Brain microvascular endothelial cell (primary cell): Measurements from ENCODE around the gene GCH1.
"Not testable (repeated sequence)": the region's sequence is repeated elsewhere in the genome, so short reads cannot be mapped to it uniquely, and the experiment has no call there.

Experiments used
- DNase-seq: peaks from one replicate; pipeline ENCODE4 v3.0.0-alpha.2; 2020
- H3K27ac ChIP-seq: fragments of 250-450 bp; sonication (Bioruptor Pico); 2 replicates; pipeline ENCODE4 v1.5.1; 2020; ENCODE audit warnings: mild to moderate bottlenecking, moderate library complexity
- H3K27me3 ChIP-seq: fragments of 250-450 bp; sonication (Bioruptor Pico); replicated peaks from 2 replicates; pipeline ENCODE4 v1.5.1; 2020; ENCODE audit warnings: mild to moderate bottlenecking
- H3K36me3 ChIP-seq: fragments of 250-450 bp; sonication (Bioruptor Pico); replicated peaks from 2 replicates; pipeline ENCODE4 v1.5.1; 2020; ENCODE audit warnings: mild to moderate bottlenecking
- H3K4me3 ChIP-seq: 2 replicates; pipeline ENCODE4 v1.5.1; 2011; ENCODE audit warnings: low read depth, mild to moderate bottlenecking, control low read depth, low read length, moderate library complexity
- CTCF ChIP-seq: IDR thresholded peaks from 2 replicates; pipeline ENCODE4 v1.5.1; 2011; ENCODE audit warnings: low read depth, mild to moderate bottlenecking, moderate library complexity, low read length, control low read depth, inconsistent platforms; ENCODE audit errors: missing control alignments
- in situ Hi-C: cut with HindIII; loops from 2 replicates; pipeline ENCODE4 v1.10.0; 2017; ENCODE audit warnings: low sequenced_read_pairs, low pct_ligation_motif_present

Gene GCH1

DNA sequence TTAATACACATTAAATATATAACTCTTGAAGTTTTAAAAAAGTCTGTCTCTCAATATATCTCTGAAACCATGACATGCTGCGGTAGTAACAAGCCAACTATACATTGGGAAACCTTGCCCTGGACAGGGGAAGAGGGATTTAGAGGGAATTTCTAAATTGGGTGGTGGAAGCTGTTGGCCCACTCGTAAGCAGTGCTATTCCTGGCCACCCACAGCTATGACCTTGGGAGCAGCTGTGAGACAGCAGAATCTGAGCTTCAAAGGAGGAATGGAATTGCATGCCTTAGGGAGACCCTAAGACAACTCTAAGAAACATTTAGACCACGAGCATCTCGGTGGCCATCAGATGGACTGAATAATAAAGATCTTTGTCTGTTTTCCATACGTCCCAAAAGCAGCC lies 15.8 kb upstream of the GCH1 start:
- Histone ChIP-seq H3K27ac (no peak overlapping the region), H3K27me3 (no peaks in the 10 kb centered on the region), H3K36me3 (no peaks in the 10 kb centered on the region), H3K4me3 (no peak overlapping the region)
- in situ Hi-C loops: no loop called here
- no peak for TF ChIP-seq CTCF
- DNase-seq: no peak

- Histone ChIP-seq H3K27ac (no peak overlapping the region), H3K4me3 (no peak overlapping the region), H3K36me3 (no peaks in the 10 kb centered on the region), H3K27me3 (no peaks in the 10 kb centered on the region)
- no peak for TF ChIP-seq CTCF
- DNase-seq: no peak
- in situ Hi-C loops: no loop called here
Observed at GRCh38 chr14:54916101-54916500, 13.5 kb upstream of the GCH1 start.

GRCh38 chr14:54909817-54910558 lies 7.4 kb upstream of the GCH1 start:
- H3K4me3 ChIP-seq: no peak overlapping the region
- no peaks in the 10 kb centered on the region for H3K27me3 ChIP-seq
- in situ Hi-C loops: no loop called here
- no peak for DNase-seq
- no peak for TF ChIP-seq CTCF
- no peak overlapping the region for H3K27ac ChIP-seq
- H3K36me3 ChIP-seq: no peaks in the 10 kb centered on the region

DNA sequence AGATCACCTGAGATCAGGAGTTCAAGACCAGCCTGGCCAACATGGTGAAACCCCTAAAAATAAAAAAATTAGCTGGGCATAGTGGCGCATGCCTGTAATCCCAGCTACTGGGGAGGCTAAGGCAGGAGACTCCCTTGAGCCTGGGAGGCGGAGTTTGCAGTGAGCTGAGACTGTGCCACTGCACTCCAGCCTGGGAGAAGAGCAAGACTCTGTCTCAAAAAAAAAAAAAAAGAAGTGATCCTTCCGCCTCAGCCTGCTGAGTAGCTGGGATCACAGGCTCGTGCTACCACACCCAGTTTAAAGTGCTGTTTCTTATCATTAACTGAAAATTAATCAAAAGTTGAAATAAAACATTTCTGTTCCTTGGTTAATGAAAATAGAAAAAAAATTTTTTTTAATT lies 6.3 kb upstream of the GCH1 start:
- in situ Hi-C loops, DNase-seq, H3K27me3 ChIP-seq, H3K36me3 ChIP-seq, H3K27ac ChIP-seq, H3K4me3 ChIP-seq: not testable (repeated sequence)

GRCh38 chr14:54908190-54908589 lies 5.6 kb upstream of the GCH1 start:
- no peak overlapping the region for H3K27ac ChIP-seq
- no peak for DNase-seq
- TF ChIP-seq CTCF: no peak
- in situ Hi-C loops: no loop called here
- H3K36me3 ChIP-seq: no peaks in the 10 kb centered on the region
- no peaks in the 10 kb centered on the region for H3K27me3 ChIP-seq
- H3K4me3 ChIP-seq: no peak overlapping the region

DNA sequence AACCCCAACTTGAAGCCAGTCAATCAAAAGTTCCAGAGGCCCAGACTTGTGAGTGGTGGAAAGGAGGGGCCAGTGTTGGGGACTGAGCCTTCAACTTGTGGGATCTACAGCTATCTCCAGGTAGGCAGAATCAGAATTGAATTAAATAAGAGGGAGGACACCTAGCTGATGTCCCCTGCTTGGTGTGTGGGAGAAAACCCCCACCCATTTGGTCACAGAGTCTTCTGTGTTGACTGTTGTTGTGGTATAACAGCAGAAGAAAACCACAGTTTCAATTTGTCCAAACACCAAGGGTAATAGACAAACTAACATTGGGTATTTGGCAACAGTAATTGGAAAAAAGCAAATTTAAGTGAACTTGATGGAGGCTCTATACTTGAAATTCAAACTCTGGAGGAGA lies 3.4 kb upstream of the GCH1 start:
- Histone ChIP-seq H3K36me3 (no peaks in the 10 kb centered on the region), H3K27ac (no peak overlapping the region), H3K4me3 (no peak overlapping the region), H3K27me3 (no peaks in the 10 kb centered on the region)
- in situ Hi-C loops: no loop called here
- no peak for TF ChIP-seq CTCF
- no peak for DNase-seq
